ENCODE data around the gene MCM9. TPM values are rescaled to one million over a fixed set of nuclear protein-coding genes. Genes with fewer than 3 reads are reported as not detected.
A peak's percentile ranks its signal among the peaks of the same experiment; 100 is the strongest.

The MCM9 gene
- total and polyA plus RNA-seq, 2 of the 13 experiments (the other 11 are each of a cell fraction or from before 2014, with no cell fraction given) = 3.8 to 17.2 TPM

DNA sequence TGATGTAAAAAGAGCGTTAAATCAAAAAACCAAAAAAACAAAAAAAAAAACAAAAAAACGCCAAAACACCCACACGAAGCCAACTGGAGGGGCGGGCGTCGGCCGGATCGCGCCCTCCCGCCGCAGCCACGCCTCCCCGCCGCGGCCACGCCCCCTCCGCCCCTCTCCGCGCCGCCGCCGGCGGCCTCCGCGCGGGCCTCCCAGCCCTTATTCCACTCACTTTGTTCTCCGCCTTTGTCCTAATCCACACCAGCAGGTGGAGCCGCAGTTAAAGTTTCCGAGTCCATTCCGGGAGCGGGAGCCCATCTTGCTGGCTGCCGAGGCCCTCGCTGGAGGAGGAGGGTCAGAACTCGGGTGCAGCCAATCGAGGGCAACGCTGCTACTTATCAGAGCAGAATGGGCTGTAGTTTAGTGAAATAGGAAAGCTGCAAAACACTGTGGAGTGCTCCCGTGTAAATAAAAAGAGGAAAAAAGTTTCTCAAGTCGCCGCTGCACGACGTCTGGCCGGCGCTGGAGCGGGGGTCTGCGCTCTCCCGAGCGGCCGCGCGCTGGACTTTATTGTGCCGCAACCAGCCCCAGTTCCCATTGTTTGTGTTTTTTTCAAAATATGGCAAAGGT is 41.0 kb downstream of the MCM9 start, which contains the start of gene ASF1A (continued):
- TF ChIP-seq, protein P1, sequence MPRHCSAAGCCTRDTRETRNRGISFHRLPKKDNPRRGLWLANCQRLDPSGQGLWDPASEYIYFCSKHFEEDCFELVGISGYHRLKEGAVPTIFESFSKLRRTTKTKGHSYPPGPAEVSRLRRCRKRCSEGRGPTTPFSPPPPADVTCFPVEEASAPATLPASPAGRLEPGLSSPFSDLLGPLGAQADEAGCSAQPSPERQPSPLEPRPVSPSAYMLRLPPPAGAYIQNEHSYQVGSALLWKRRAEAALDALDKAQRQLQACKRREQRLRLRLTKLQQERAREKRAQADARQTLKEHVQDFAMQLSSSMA (CRISPR knock-in tag; IDR thresholded peaks at IDR 0.05) = no peak
- peak; percentile 29; the same call in 1 of the 2 replicates for TF ChIP-seq SNAPC2 (CRISPR knock-in tag; IDR thresholded peaks at IDR 0.05)
- TF ChIP-seq ZNF652 (CRISPR knock-in tag; IDR thresholded peaks at IDR 0.05; ENCODE audit: borderline replicate concordance, low read depth) = no peak
- TF ChIP-seq ZNF556 (CRISPR knock-in tag; IDR thresholded peaks at IDR 0.05; ENCODE audit: borderline replicate concordance) = no peak
- TF ChIP-seq YEATS4 (CRISPR knock-in tag; IDR thresholded peaks at IDR 0.05; ENCODE audit: borderline replicate concordance) = peak; percentile 81
- no peak for TF ChIP-seq JUN (CRISPR knock-in tag; IDR thresholded peaks at IDR 0.05)
- TF ChIP-seq PRMT3 (CRISPR knock-in tag; IDR thresholded peaks at IDR 0.05; ENCODE audit: borderline replicate concordance, low read depth) = no peak; the same call in 1 of the 2 replicates
- TF ChIP-seq NCOR1 (IDR thresholded peaks at IDR 0.05; ENCODE audit: borderline replicate concordance, low read length) = no peak
- TF ChIP-seq TGIF2 (CRISPR knock-in tag; IDR thresholded peaks at IDR 0.05) = no peak; the same call in 1 of the 2 replicates
- TF ChIP-seq, protein P2, sequence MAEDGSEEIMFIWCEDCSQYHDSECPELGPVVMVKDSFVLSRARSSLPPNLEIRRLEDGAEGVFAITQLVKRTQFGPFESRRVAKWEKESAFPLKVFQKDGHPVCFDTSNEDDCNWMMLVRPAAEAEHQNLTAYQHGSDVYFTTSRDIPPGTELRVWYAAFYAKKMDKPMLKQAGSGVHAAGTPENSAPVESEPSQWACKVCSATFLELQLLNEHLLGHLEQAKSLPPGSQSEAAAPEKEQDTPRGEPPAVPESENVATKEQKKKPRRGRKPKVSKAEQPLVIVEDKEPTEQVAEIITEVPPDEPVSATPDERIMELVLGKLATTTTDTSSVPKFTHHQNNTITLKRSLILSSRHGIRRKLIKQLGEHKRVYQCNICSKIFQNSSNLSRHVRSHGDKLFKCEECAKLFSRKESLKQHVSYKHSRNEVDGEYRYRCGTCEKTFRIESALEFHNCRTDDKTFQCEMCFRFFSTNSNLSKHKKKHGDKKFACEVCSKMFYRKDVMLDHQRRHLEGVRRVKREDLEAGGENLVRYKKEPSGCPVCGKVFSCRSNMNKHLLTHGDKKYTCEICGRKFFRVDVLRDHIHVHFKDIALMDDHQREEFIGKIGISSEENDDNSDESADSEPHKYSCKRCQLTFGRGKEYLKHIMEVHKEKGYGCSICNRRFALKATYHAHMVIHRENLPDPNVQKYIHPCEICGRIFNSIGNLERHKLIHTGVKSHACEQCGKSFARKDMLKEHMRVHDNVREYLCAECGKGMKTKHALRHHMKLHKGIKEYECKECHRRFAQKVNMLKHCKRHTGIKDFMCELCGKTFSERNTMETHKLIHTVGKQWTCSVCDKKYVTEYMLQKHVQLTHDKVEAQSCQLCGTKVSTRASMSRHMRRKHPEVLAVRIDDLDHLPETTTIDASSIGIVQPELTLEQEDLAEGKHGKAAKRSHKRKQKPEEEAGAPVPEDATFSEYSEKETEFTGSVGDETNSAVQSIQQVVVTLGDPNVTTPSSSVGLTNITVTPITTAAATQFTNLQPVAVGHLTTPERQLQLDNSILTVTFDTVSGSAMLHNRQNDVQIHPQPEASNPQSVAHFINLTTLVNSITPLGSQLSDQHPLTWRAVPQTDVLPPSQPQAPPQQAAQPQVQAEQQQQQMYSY (CRISPR knock-in tag; IDR thresholded peaks at IDR 0.05) = peak; percentile 92
- TF ChIP-seq MYC (CRISPR knock-in tag; IDR thresholded peaks at IDR 0.05; ENCODE audit: borderline replicate concordance) = peak; percentile 74
- TF ChIP-seq, protein P3, sequence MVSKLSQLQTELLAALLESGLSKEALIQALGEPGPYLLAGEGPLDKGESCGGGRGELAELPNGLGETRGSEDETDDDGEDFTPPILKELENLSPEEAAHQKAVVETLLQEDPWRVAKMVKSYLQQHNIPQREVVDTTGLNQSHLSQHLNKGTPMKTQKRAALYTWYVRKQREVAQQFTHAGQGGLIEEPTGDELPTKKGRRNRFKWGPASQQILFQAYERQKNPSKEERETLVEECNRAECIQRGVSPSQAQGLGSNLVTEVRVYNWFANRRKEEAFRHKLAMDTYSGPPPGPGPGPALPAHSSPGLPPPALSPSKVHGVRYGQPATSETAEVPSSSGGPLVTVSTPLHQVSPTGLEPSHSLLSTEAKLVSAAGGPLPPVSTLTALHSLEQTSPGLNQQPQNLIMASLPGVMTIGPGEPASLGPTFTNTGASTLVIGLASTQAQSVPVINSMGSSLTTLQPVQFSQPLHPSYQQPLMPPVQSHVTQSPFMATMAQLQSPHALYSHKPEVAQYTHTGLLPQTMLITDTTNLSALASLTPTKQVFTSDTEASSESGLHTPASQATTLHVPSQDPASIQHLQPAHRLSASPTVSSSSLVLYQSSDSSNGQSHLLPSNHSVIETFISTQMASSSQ (IDR thresholded peaks at IDR 0.05; ENCODE audit: low read depth) = no peak
- TF ChIP-seq, protein P3 (CRISPR knock-in tag; IDR thresholded peaks at IDR 0.05; ENCODE audit: borderline replicate concordance) = peak; percentile 25; the same call in 1 of the 2 replicates
- peak; percentile 46 for TF ChIP-seq STAG1 (CRISPR knock-in tag; IDR thresholded peaks at IDR 0.05)
- no peak for TF ChIP-seq ZNF343 (CRISPR knock-in tag; IDR thresholded peaks at IDR 0.05)
- TF ChIP-seq ZNF451 (CRISPR knock-in tag; IDR thresholded peaks at IDR 0.05) = no peak
- TF ChIP-seq ZNF562 (CRISPR knock-in tag; IDR thresholded peaks at IDR 0.05; ENCODE audit: borderline replicate concordance) = no peak
- TF ChIP-seq XBP1 (CRISPR knock-in tag; IDR thresholded peaks at IDR 0.05) = no peak
- TF ChIP-seq HNRNPL (IDR thresholded peaks at IDR 0.05; ENCODE audit: low read depth, low read length) = 0 out of 2 replicates have a peak, but pooled peaks have one; percentile 14
- no peak for TF ChIP-seq HNF4G (IDR thresholded peaks at IDR 0.05; ENCODE audit: borderline replicate concordance, low read depth, low read length)
- TF ChIP-seq HNF4G (CRISPR knock-in tag; IDR thresholded peaks at IDR 0.05; ENCODE audit: borderline replicate concordance, low read depth) = no peak
- TF ChIP-seq ZBTB7A (CRISPR knock-in tag; IDR thresholded peaks at IDR 0.05) = no peak
